ENCODE data around the gene BDKRB2. TPM values are rescaled to one million over a fixed set of nuclear protein-coding genes. Genes with fewer than 3 reads are reported as not detected.
A peak's percentile ranks its signal among the peaks of the same experiment; 100 is the strongest.

BDKRB2 gene
- total and polyA plus RNA-seq, 2 experiments from 2014 or later, result 4.4 to 5.9 TPM

DNA sequence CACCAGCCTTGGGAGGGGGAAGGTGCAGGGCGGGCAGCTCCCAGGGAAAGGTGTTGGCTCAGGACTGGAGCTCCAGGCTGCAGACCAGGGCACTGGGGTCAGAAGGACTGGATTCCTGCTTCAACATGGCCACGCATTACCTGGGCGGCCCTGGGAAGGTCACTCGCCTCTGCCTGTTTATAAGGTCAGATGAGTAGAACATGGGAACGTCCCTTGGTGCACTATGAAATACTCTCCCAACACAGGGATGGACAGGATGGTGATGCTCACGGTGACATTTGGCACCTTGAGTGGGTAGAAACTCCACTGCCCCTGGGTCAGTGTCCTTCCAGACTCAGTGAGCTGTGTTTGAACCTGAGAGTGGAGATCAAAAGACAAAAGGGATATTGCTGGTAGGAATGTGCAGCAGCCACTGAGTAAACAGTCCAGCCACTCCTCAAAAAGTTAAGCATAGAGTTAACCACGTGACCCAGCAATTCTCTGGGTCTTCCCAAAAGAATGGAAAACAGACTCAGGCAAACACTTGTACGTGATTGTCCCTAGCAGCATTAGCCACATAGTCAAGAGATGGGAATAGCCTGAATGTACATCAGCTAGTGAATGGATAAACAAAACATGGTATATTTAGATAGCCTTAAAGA lies 9.1 kb upstream of the BDKRB2 start:
- H3K36me3 ChIP-seq (replicated peaks; ENCODE audit: insufficient read depth, low read depth), result no peaks in the 10 kb centered on the region
- no peak overlapping the region for H3K4me3 ChIP-seq
- no peak overlapping the region for H3K4me2 ChIP-seq
- WGBS (ENCODE audit: low lambda C conversion rate, missing lambda C conversion rate), result 67% methylated on average over 8 of the region's 8 CpGs
- H3K9me3 ChIP-seq (ENCODE audit: low read depth), result no peaks in the 10 kb centered on the region
- peak; percentile 71 for DNase-seq (ENCODE audit: low spot score)
- H3K27me3 ChIP-seq, result no peaks in the 10 kb centered on the region
- peaks cover 9% of the 10 kb centered on the region for H3K4me1 ChIP-seq (ENCODE audit: insufficient read depth)
- H4K20me1 ChIP-seq (ENCODE audit: insufficient read depth, poor library complexity, severe bottlenecking), result no peaks in the 10 kb centered on the region
- peak overlapping the region; percentile 96 for H3K27ac ChIP-seq
- no peak overlapping the region for H2AFZ ChIP-seq
- H3K9me2 ChIP-seq (replicated peaks; ENCODE audit: insufficient read depth), result no peaks in the 10 kb centered on the region
- TF ChIP-seq EZH2phosphoT487 (IDR thresholded peaks at IDR 0.05; ENCODE audit: low read depth, severe bottlenecking, unreplicated experiment), result no peak
- TF ChIP-seq, protein P1, sequence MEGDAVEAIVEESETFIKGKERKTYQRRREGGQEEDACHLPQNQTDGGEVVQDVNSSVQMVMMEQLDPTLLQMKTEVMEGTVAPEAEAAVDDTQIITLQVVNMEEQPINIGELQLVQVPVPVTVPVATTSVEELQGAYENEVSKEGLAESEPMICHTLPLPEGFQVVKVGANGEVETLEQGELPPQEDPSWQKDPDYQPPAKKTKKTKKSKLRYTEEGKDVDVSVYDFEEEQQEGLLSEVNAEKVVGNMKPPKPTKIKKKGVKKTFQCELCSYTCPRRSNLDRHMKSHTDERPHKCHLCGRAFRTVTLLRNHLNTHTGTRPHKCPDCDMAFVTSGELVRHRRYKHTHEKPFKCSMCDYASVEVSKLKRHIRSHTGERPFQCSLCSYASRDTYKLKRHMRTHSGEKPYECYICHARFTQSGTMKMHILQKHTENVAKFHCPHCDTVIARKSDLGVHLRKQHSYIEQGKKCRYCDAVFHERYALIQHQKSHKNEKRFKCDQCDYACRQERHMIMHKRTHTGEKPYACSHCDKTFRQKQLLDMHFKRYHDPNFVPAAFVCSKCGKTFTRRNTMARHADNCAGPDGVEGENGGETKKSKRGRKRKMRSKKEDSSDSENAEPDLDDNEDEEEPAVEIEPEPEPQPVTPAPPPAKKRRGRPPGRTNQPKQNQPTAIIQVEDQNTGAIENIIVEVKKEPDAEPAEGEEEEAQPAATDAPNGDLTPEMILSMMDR (IDR thresholded peaks at IDR 0.05; ENCODE audit: poor library complexity), result no peak
- no peak for TF ChIP-seq EZH2 (IDR thresholded peaks at IDR 0.05; ENCODE audit: borderline replicate concordance)
- no peaks in the 10 kb centered on the region for H3K79me2 ChIP-seq

DNA sequence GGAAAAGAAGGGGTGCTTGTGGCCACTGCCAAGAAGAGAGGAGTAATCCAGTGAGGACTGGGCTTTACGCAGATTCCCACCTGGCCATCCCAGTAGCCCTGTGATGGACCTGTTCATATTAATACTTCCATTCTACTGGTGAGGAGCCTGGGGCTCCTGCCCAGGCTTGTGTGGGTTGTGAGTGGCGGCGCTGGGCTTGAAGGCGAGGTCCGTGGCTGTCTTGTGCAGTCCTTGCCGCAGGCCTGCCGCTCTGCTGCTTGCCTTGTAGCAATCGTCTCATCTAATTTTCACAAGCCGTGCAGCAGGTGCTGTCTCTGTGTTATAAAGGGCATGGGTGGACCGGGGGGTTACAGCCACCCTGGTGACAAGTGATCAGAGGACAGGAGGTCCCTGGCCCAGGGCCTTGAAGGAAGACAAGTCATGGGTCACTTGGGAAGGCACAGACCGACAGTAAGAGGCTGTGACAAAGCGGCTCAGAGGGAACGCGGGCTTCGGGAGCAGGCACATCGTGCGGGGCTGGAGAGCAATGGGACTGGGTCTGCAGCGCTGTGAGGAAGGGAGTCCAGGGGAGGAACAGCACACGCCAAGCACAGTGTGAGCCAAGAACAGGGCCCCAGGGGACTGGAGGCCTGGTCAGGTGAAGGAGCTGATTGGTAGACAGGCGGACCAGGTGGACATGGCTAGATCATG lies 7.3 kb upstream of the BDKRB2 start:
- Histone ChIP-seq H3K36me3 (replicated peaks; ENCODE audit: insufficient read depth, low read depth) (no peaks in the 10 kb centered on the region), H4K20me1 (ENCODE audit: insufficient read depth, poor library complexity, severe bottlenecking) (no peaks in the 10 kb centered on the region), H3K9me3 (ENCODE audit: low read depth) (no peaks in the 10 kb centered on the region), H3K9me2 (replicated peaks; ENCODE audit: insufficient read depth) (no peaks in the 10 kb centered on the region), H2AFZ (no peak overlapping the region), H3K4me1 (ENCODE audit: insufficient read depth) (peaks cover 18% of the 10 kb centered on the region), H3K27me3 (no peaks in the 10 kb centered on the region), H3K4me2 (no peak overlapping the region), H3K79me2 (no peaks in the 10 kb centered on the region), H3K27ac (no peak overlapping the region), H3K4me3 (no peak overlapping the region)
- TF ChIP-seq, protein P1 (IDR thresholded peaks at IDR 0.05; ENCODE audit: poor library complexity), result no peak
- TF ChIP-seq EZH2phosphoT487 (IDR thresholded peaks at IDR 0.05; ENCODE audit: low read depth, severe bottlenecking, unreplicated experiment), result no peak
- TF ChIP-seq EZH2 (IDR thresholded peaks at IDR 0.05; ENCODE audit: borderline replicate concordance), result no peak
- no peak for DNase-seq (ENCODE audit: low spot score)
- WGBS (ENCODE audit: low lambda C conversion rate, missing lambda C conversion rate), result 93% methylated on average over 20 of the region's 20 CpGs

DNA sequence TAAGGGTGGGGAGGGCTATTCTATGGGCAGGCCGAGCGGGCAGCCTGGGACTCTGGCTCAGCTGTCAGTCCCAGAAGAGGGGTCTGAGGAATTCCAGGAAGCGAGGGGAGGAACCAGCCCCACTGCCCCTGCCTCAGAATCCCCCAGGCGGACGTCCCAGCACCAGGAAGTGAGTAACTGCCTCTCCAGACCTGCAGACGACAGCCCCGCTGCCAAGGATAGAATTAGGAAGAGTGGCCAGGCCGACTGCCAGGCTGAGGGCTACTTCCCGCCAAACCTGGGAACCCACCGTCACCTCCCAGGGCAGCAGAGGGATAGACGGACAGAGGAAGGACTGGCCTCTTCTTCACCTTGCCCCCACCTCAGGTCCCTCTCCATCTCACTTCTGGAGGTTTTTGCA lies 6.7 kb upstream of the BDKRB2 start:
- Histone ChIP-seq H2AFZ (no peak overlapping the region), H3K4me1 (ENCODE audit: insufficient read depth) (peaks cover 19% of the 10 kb centered on the region), H3K4me2 (no peak overlapping the region), H3K27me3 (no peaks in the 10 kb centered on the region), H3K36me3 (replicated peaks; ENCODE audit: insufficient read depth, low read depth) (no peaks in the 10 kb centered on the region), H3K79me2 (no peaks in the 10 kb centered on the region), H4K20me1 (ENCODE audit: insufficient read depth, poor library complexity, severe bottlenecking) (no peaks in the 10 kb centered on the region), H3K9me2 (replicated peaks; ENCODE audit: insufficient read depth) (no peaks in the 10 kb centered on the region), H3K4me3 (no peak overlapping the region), H3K27ac (no peak overlapping the region), H3K9me3 (ENCODE audit: low read depth) (no peaks in the 10 kb centered on the region)
- 84% methylated on average over 11 of the region's 11 CpGs for WGBS (ENCODE audit: low lambda C conversion rate, missing lambda C conversion rate)
- DNase-seq (ENCODE audit: low spot score), result no peak
- TF ChIP-seq EZH2phosphoT487 (IDR thresholded peaks at IDR 0.05; ENCODE audit: low read depth, severe bottlenecking, unreplicated experiment) (no peak), EZH2 (IDR thresholded peaks at IDR 0.05; ENCODE audit: borderline replicate concordance) (no peak)
- TF ChIP-seq, protein P1 (IDR thresholded peaks at IDR 0.05; ENCODE audit: poor library complexity), result no peak
